Measurements from ENCODE around the gene VAV2. TPM values are rescaled to one million over a fixed set of nuclear protein-coding genes. Genes with fewer than 3 reads are reported as not detected.

VAV2 gene
- total and polyA plus RNA-seq, 2 of the 4 experiments (the other 2 are of a cell fraction), result 10.8 to 13.4 TPM

DNA sequence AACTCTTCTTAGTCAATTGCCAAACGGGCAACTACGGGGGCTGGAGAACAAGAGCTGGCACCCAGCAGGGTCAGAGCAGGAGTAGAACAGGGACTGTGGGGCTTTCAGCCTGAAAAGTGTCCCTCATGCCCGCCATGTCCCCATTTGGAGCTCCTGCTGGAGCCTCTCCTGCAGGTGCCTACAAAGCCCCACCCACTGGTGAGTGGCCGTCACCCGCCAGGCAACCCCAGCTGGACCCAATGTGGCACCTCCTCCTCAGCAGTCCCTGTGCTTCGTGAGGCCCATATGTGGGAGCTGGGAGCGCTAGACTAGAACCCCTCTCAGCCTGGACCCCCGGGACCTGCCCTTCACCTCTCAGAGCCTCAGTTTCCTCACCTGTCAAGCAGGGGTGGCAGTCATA lies 40.9 kb downstream of the VAV2 start:
- dilution Hi-C loops (cut with HindIII; ENCODE audit: low sequenced_read_pairs, unreplicated experiment) (no loop called here), in situ Hi-C loops (cut with MboI; ENCODE audit: low sequenced_read_pairs) (no loop called here), intact Hi-C loops (cut with micrococcal nuclease) (no loop called here)
- Histone ChIP-seq H3K9ac (ENCODE audit: low read depth, low read length) (no peak overlapping the region), H3K14ac (replicated peaks; ENCODE audit: low read depth, low read length) (no peak overlapping the region), H3K4me3 (ENCODE audit: insufficient read depth, low read depth, low read length) (no peak overlapping the region), H4K5ac (ENCODE audit: low read depth, low read length) (no peak overlapping the region), H2AK5ac (ENCODE audit: low read depth, low read length) (no peak overlapping the region), H2AK9ac (replicated peaks; ENCODE audit: low read depth, low read length, poor library complexity) (no peak overlapping the region), H3K56ac (ENCODE audit: extremely low read depth, insufficient read depth, low read length) (no peak overlapping the region), H3K4ac (ENCODE audit: low read depth, low read length) (no peak overlapping the region), H3K23ac (ENCODE audit: low read depth, low read length) (no peak overlapping the region), H4K8ac (ENCODE audit: low read depth in 2 of 2, low read length in 2 of 2) (0 out of 4 replicates have a peak overlapping the region, but pooled peaks of 1 of the 2 experiments have one; percentile 9), H3K27me3 (ENCODE audit: control insufficient read depth, insufficient read depth, low read length) (no peaks in the 10 kb centered on the region), H3K4me1 (ENCODE audit: control insufficient read depth, insufficient read depth, low read length) (peaks cover 16% of the 10 kb centered on the region), H2BK20ac (ENCODE audit: low read depth, low read length) (no peak overlapping the region), H3K9me3 (ENCODE audit: control insufficient read depth, insufficient read depth, low read length) (no peaks in the 10 kb centered on the region), H3K9me1 (ENCODE audit: insufficient read depth, low read length) (no peaks in the 10 kb centered on the region), H2BK120ac (ENCODE audit: low read depth, low read length) (no peak overlapping the region), H3K27ac (ENCODE audit: insufficient read depth, low read length) (no peak overlapping the region), H4K91ac (ENCODE audit: insufficient read depth, low read depth, low read length) (no peak overlapping the region), H3K36me3 (ENCODE audit: control insufficient read depth, insufficient read depth, low read length) (0 out of 2 replicates have a peak, but pooled peaks cover 2% of the 10 kb centered on the region), H2BK5ac (ENCODE audit: low read depth, low read length, poor library complexity, severe bottlenecking) (no peak overlapping the region), H2AFZ (replicated peaks; ENCODE audit: low read length, poor library complexity) (peak overlapping the region; percentile 15), H3K79me1 (ENCODE audit: low read depth in 1 of 2, low read length in 2 of 2) (peaks cover 21 to 84% of the 10 kb centered on the region in 2 experiments), H2BK15ac (ENCODE audit: low read depth, low read length) (no peak overlapping the region), H4K20me1 (ENCODE audit: insufficient read depth, low read length) (peaks cover 75% of the 10 kb centered on the region), H3K18ac (ENCODE audit: low read depth, low read length) (no peak overlapping the region), H3K4me2 (ENCODE audit: low read depth, low read length) (peak overlapping the region; percentile 36; the same call in 1 of the 2 replicates)
- no TSS peak for BruUV-seq (replicated peaks)
- TF ChIP-seq MXI1 (IDR thresholded peaks at IDR 0.05; ENCODE audit: borderline replicate concordance, low read depth, low read length) (no peak), SMC3 (IDR thresholded peaks at IDR 0.05; ENCODE audit: low read depth, low read length) (no peak), NFE2L2 (IDR thresholded peaks at IDR 0.05; ENCODE audit: low read depth, low read length) (no peak), RFX5 (IDR thresholded peaks at IDR 0.05; ENCODE audit: low read depth, low read length) (no peak), RCOR1 (IDR thresholded peaks at IDR 0.05; ENCODE audit: insufficient replicate concordance, low read length) (no peak), MAFK (IDR thresholded peaks at IDR 0.05; ENCODE audit: low read depth, low read length) (no peak), CHD1 (IDR thresholded peaks at IDR 0.05; ENCODE audit: low read depth, low read length) (no peak), FOS (IDR thresholded peaks at IDR 0.05; ENCODE audit: low read depth, low read length) (no peak), CTCF (conservative IDR thresholded peaks at IDR 0.05; ENCODE audit: low read depth, low read length) (no peak), BHLHE40 (IDR thresholded peaks at IDR 0.05; ENCODE audit: low read depth, low read length) (no peak), RAD21 (IDR thresholded peaks at IDR 0.05; ENCODE audit: low read length) (no peak), POLR2A (IDR thresholded peaks at IDR 0.05; ENCODE audit: low read depth, low read length) (no peak), CEBPB (IDR thresholded peaks at IDR 0.05; ENCODE audit: low read depth, low read length) (no peak), MAZ (IDR thresholded peaks at IDR 0.05; ENCODE audit: borderline replicate concordance, low read depth, low read length) (no peak)
- TF ChIP-seq, protein P1, sequence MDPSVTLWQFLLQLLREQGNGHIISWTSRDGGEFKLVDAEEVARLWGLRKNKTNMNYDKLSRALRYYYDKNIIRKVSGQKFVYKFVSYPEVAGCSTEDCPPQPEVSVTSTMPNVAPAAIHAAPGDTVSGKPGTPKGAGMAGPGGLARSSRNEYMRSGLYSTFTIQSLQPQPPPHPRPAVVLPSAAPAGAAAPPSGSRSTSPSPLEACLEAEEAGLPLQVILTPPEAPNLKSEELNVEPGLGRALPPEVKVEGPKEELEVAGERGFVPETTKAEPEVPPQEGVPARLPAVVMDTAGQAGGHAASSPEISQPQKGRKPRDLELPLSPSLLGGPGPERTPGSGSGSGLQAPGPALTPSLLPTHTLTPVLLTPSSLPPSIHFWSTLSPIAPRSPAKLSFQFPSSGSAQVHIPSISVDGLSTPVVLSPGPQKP (IDR thresholded peaks at IDR 0.05; ENCODE audit: borderline replicate concordance, low read depth, low read length), result no peak
- TF ChIP-seq, protein P2, sequence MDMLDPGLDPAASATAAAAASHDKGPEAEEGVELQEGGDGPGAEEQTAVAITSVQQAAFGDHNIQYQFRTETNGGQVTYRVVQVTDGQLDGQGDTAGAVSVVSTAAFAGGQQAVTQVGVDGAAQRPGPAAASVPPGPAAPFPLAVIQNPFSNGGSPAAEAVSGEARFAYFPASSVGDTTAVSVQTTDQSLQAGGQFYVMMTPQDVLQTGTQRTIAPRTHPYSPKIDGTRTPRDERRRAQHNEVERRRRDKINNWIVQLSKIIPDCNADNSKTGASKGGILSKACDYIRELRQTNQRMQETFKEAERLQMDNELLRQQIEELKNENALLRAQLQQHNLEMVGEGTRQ (IDR thresholded peaks at IDR 0.05; ENCODE audit: low read depth, low read length), result no peak
- WGBS, 2 experiments (ENCODE audit: extremely low coverage in 2 of 2, insufficient read length in 1 of 2), result 86% methylated on average over 5 of the region's 8 CpGs; no CpG with 5 or more reads in 1 of the 2 experiments
- ATAC-seq (ENCODE audit: low read depth), result no peak
- DNase-seq, result no peak
- CTCF ChIA-PET, result no interaction called here
- POLR2A ChIA-PET (ENCODE audit: unreplicated experiment), result no interaction called here
